ENCODE results near the gene DNAJC4.
A peak's percentile ranks its signal among the peaks of the same experiment; 100 is the strongest.

DNAJC4 gene

GRCh38 chr11:64229090-64229743, 1.1 kb upstream of the DNAJC4 start:
- H3K36me3 ChIP-seq (ENCODE audit: low read length), result no peaks in the 10 kb centered on the region
- peak overlapping the region; percentile 74 for H3K9ac ChIP-seq (ENCODE audit: low read length)
- no peak overlapping the region for H2AFZ ChIP-seq (ENCODE audit: low read depth, low read length, severe bottlenecking)
- peak overlapping the region; percentile 86 for H3K27ac ChIP-seq (ENCODE audit: low read depth, low read length)
- H3K27me3 ChIP-seq (ENCODE audit: low read length), result no peaks in the 10 kb centered on the region
- H3K9me2 ChIP-seq (replicated peaks; ENCODE audit: insufficient read depth, low read length), result no peaks in the 10 kb centered on the region
- TF ChIP-seq, protein P1, sequence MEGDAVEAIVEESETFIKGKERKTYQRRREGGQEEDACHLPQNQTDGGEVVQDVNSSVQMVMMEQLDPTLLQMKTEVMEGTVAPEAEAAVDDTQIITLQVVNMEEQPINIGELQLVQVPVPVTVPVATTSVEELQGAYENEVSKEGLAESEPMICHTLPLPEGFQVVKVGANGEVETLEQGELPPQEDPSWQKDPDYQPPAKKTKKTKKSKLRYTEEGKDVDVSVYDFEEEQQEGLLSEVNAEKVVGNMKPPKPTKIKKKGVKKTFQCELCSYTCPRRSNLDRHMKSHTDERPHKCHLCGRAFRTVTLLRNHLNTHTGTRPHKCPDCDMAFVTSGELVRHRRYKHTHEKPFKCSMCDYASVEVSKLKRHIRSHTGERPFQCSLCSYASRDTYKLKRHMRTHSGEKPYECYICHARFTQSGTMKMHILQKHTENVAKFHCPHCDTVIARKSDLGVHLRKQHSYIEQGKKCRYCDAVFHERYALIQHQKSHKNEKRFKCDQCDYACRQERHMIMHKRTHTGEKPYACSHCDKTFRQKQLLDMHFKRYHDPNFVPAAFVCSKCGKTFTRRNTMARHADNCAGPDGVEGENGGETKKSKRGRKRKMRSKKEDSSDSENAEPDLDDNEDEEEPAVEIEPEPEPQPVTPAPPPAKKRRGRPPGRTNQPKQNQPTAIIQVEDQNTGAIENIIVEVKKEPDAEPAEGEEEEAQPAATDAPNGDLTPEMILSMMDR (IDR thresholded peaks at IDR 0.05; ENCODE audit: insufficient read depth, low read length, poor library complexity, severe bottlenecking), result no peak
- no peak for TF ChIP-seq EZH2phosphoT487 (conservative IDR thresholded peaks at IDR 0.05; ENCODE audit: low read length)
- peak overlapping the region; percentile 80 for H3K4me2 ChIP-seq (ENCODE audit: low read depth, low read length, poor library complexity, severe bottlenecking)
- H3K4me3 ChIP-seq (ENCODE audit: insufficient read depth, low read length, poor library complexity, severe bottlenecking), result no peak overlapping the region
- no peaks in the 10 kb centered on the region for H3K9me3 ChIP-seq (ENCODE audit: insufficient read depth, low read length)
- peaks cover 43% of the 10 kb centered on the region for H3F3A ChIP-seq (ENCODE audit: insufficient read depth)
- no peaks in the 10 kb centered on the region; the same call in 1 of the 2 replicates for H3K79me2 ChIP-seq (ENCODE audit: insufficient read depth, low read length)
- no peaks in the 10 kb centered on the region for H4K20me1 ChIP-seq (ENCODE audit: low read depth, low read length)

- Histone ChIP-seq H3K79me2 (ENCODE audit: insufficient read depth, low read length) (no peaks in the 10 kb centered on the region; the same call in 1 of the 2 replicates), H3K9ac (ENCODE audit: low read length) (peak overlapping the region; percentile 74), H3K9me2 (replicated peaks; ENCODE audit: insufficient read depth, low read length) (no peaks in the 10 kb centered on the region), H2AFZ (ENCODE audit: low read depth, low read length, severe bottlenecking) (peak overlapping the region; percentile 54), H4K20me1 (ENCODE audit: low read depth, low read length) (no peaks in the 10 kb centered on the region), H3K9me3 (ENCODE audit: insufficient read depth, low read length) (no peaks in the 10 kb centered on the region), H3K27me3 (ENCODE audit: low read length) (no peaks in the 10 kb centered on the region), H3K4me3 (ENCODE audit: insufficient read depth, low read length, poor library complexity, severe bottlenecking) (peak overlapping the region; percentile 61), H3K27ac (ENCODE audit: low read depth, low read length) (peak overlapping the region; percentile 86), H3K4me2 (ENCODE audit: low read depth, low read length, poor library complexity, severe bottlenecking) (peak overlapping the region; percentile 80), H3F3A (ENCODE audit: insufficient read depth) (peaks cover 43% of the 10 kb centered on the region), H3K36me3 (ENCODE audit: low read length) (no peaks in the 10 kb centered on the region)
- TF ChIP-seq, protein P1 (IDR thresholded peaks at IDR 0.05; ENCODE audit: insufficient read depth, low read length, poor library complexity, severe bottlenecking), result no peak
- no peak for TF ChIP-seq EZH2phosphoT487 (conservative IDR thresholded peaks at IDR 0.05; ENCODE audit: low read length)
These were observed 591 bp upstream of the DNAJC4 start for GRCh38 chr11:64229744-64230170.

GRCh38 chr11:64230985-64231365, 627 bp downstream of the DNAJC4 start:
- no peaks in the 10 kb centered on the region for H3K9me3 ChIP-seq (ENCODE audit: insufficient read depth, low read length)
- TF ChIP-seq EZH2phosphoT487 (conservative IDR thresholded peaks at IDR 0.05; ENCODE audit: low read length), result no peak
- TF ChIP-seq, protein P1 (IDR thresholded peaks at IDR 0.05; ENCODE audit: insufficient read depth, low read length, poor library complexity, severe bottlenecking), result no peak
- no peaks in the 10 kb centered on the region for H3K9me2 ChIP-seq (replicated peaks; ENCODE audit: insufficient read depth, low read length)
- peak overlapping the region; percentile 61 for H3K4me3 ChIP-seq (ENCODE audit: insufficient read depth, low read length, poor library complexity, severe bottlenecking)
- no peaks in the 10 kb centered on the region for H4K20me1 ChIP-seq (ENCODE audit: low read depth, low read length)
- H3F3A ChIP-seq (ENCODE audit: insufficient read depth), result peaks cover 43% of the 10 kb centered on the region
- H3K4me2 ChIP-seq (ENCODE audit: low read depth, low read length, poor library complexity, severe bottlenecking), result peak overlapping the region; percentile 80
- H3K36me3 ChIP-seq (ENCODE audit: low read length), result no peaks in the 10 kb centered on the region
- peak overlapping the region; percentile 21 for H2AFZ ChIP-seq (ENCODE audit: low read depth, low read length, severe bottlenecking)
- H3K27me3 ChIP-seq (ENCODE audit: low read length), result no peaks in the 10 kb centered on the region
- peaks cover 7% of the 10 kb centered on the region; the same call in 1 of the 2 replicates for H3K79me2 ChIP-seq (ENCODE audit: insufficient read depth, low read length)
- peak overlapping the region; percentile 74 for H3K9ac ChIP-seq (ENCODE audit: low read length)
- H3K27ac ChIP-seq (ENCODE audit: low read depth, low read length), result peak overlapping the region; percentile 86

All from SU-DHL-6 (cell line).